Measurements from ENCODE around the gene TIGD2.
"Not testable (repeated sequence)": the region's sequence is repeated elsewhere in the genome, so short reads cannot be mapped to it uniquely, and the experiment has no call there.

The TIGD2 gene

GRCh38 chr4:89117115-89117514, 5.8 kb downstream of the TIGD2 start:
- intact Hi-C loops (cut with DNase I): loop anchor here (10.0 kb wide), 1 partner anchor 412 kb away; no protein-coding TSS in a partner anchor
- DNase-seq: no peak

GRCh38 chr4:89119166-89119565, 7.8 kb downstream of the TIGD2 start:
- DNase-seq: no peak
- intact Hi-C loops (cut with DNase I): loop anchor here (10.0 kb wide), 1 partner anchor 414 kb away; no protein-coding TSS in a partner anchor

- DNase-seq: no peak
- intact Hi-C loops (cut with DNase I): loop anchor here (10.0 kb wide), 1 partner anchor 415 kb away; no protein-coding TSS in a partner anchor
Observed at GRCh38 chr4:89119836-89120235, 8.5 kb downstream of the TIGD2 start.

- intact Hi-C loops (cut with DNase I): no loop called here
- no peak for DNase-seq
Observed at GRCh38 chr4:89121387-89122068, 10.2 kb downstream of the TIGD2 start.

- DNase-seq: no peak
- intact Hi-C loops (cut with DNase I): no loop called here
Observed at GRCh38 chr4:89123451-89123851, 12.1 kb downstream of the TIGD2 start.

GRCh38 chr4:89125901-89126782, 14.8 kb downstream of the TIGD2 start:
- no peak for DNase-seq
- intact Hi-C loops (cut with DNase I): no loop called here

- intact Hi-C loops (cut with DNase I): no loop called here
- DNase-seq: no peak
Observed at GRCh38 chr4:89129080-89129640, 17.8 kb downstream of the TIGD2 start.

GRCh38 chr4:89134775-89135319, 23.5 kb downstream of the TIGD2 start:
- intact Hi-C loops (cut with DNase I): no loop called here
- no peak for DNase-seq

GRCh38 chr4:89136525-89136924, 25.2 kb downstream of the TIGD2 start:
- intact Hi-C loops (cut with DNase I): no loop called here

GRCh38 chr4:89137231-89137630, 25.9 kb downstream of the TIGD2 start:
- intact Hi-C loops (cut with DNase I): no loop called here

More at GRCh38 chr4:89136525-89136924, 25.2 kb downstream of the TIGD2 start:
- no peak for DNase-seq

GRCh38 chr4:89137695-89138094, 26.4 kb downstream of the TIGD2 start:
- DNase-seq: no peak
- intact Hi-C loops (cut with DNase I): no loop called here

More at GRCh38 chr4:89137231-89137630, 25.9 kb downstream of the TIGD2 start:
- DNase-seq: no peak

- DNase-seq: no peak
- intact Hi-C loops (cut with DNase I): no loop called here
Observed at GRCh38 chr4:89140168-89140759, 28.9 kb downstream of the TIGD2 start.

GRCh38 chr4:89142691-89143669, 31.6 kb downstream of the TIGD2 start:
- intact Hi-C loops (cut with DNase I): no loop called here
- DNase-seq: no peak

- intact Hi-C loops (cut with DNase I); DNase-seq: not testable (repeated sequence)
Observed at GRCh38 chr4:89144652-89145051, 33.3 kb downstream of the TIGD2 start.

- DNase-seq: no peak
- intact Hi-C loops (cut with DNase I): no loop called here
Observed at GRCh38 chr4:89146196-89146595, 34.9 kb downstream of the TIGD2 start.

GRCh38 chr4:89152972-89153371, 41.6 kb downstream of the TIGD2 start:
- no peak for DNase-seq
- intact Hi-C loops (cut with DNase I): loop anchor here (10.0 kb wide), 1 partner anchor 752 kb away; no protein-coding TSS in a partner anchor

- intact Hi-C loops (cut with DNase I): loop anchor here (10.0 kb wide), 1 partner anchor 748 kb away; no protein-coding TSS in a partner anchor
Observed at GRCh38 chr4:89156174-89156914, 45.0 kb downstream of the TIGD2 start.

GRCh38 chr4:89157488-89158024, 46.2 kb downstream of the TIGD2 start:
- no peak for DNase-seq
- intact Hi-C loops (cut with DNase I): loop anchor here (2.0 to 10.0 kb wide), 2 partner anchors 277 to 747 kb away; no protein-coding TSS in a partner anchor

More at GRCh38 chr4:89156174-89156914, 45.0 kb downstream of the TIGD2 start:
- DNase-seq: no peak

Data from posterior cingulate gyrus (tissue), 11 donors.